T-helper 1 cell treated with Interleukin-12 subunit alpha and Interleukin-12 subunit beta and Interleukin-4 antibody, amounts not matched to agents 30 ng/mL and 1 ng/mL, for 36 hours (primary cell): ENCODE results near the gene ATOSB. TPM values are rescaled to one million over a fixed set of nuclear protein-coding genes. Genes with fewer than 3 reads are reported as not detected.
"Not testable (repeated sequence)": the region's sequence is repeated elsewhere in the genome, so short reads cannot be mapped to it uniquely, and the experiment has no call there.

Experiments
- intact Hi-C: fragments of 100-400 bp; cut with micrococcal nuclease; formaldehyde crosslinking; loops from one replicate; pipeline ENCODE4 v1.15.1; 2024
- total RNA-seq: library from RNA; stranded (reverse); gene quantifications from 2 replicates; pipeline ENCODE4 v1.2.3, GENCODE V29; 2022

ATOSB gene, protein sequence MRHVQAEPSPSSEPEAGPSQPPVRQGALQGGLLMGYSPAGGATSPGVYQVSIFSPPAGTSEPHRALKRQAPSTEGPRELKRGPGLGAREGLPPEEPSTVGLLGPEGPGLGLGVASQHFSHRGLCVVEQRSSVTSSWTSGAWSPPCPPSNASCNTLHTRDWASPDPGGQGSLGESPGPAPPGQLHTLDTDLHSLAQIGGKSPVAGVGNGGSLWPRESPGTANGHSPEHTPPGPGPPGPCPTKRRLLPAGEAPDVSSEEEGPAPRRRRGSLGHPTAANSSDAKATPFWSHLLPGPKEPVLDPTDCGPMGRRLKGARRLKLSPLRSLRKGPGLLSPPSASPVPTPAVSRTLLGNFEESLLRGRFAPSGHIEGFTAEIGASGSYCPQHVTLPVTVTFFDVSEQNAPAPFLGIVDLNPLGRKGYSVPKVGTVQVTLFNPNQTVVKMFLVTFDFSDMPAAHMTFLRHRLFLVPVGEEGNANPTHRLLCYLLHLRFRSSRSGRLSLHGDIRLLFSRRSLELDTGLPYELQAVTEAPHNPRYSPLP
- total RNA-seq = 15.8 and 16.2 TPM in 2 replicates

- intact Hi-C loops = loop anchor here (1.0 to 5.0 kb wide), 20 partner anchors 13 to 1285 kb away; partner anchors contain the start of genes CCDC107, CREB3, DNAI1 and DNAJB5
Observed at GRCh38 chr9:35115680-35116538, at the start of gene ATOSB. Gene ATOSB, minus strand, starts transcription at chr9:35115862. Its CDS starts 7,588 bp downstream, at chr9:35108274.

GRCh38 chr9:35164711-35165110 lies 49.0 kb upstream of the ATOSB start:
- intact Hi-C loops = loop anchor here (5.0 kb wide), 3 partner anchors 92 to 568 kb away; partner anchors contain the start of genes CREB3, TLN1 and VCP

- intact Hi-C loops = loop anchor here (2.0 to 5.0 kb wide), 4 partner anchors 91 to 569 kb away; partner anchors contain the start of genes CREB3, DNAJB5, TLN1 and VCP
Observed at GRCh38 chr9:35163413-35163812, 47.8 kb upstream of the ATOSB start.

GRCh38 chr9:35162605-35163315 lies 47.1 kb upstream of the ATOSB start:
- intact Hi-C loops = loop anchor here (2.0 to 5.0 kb wide), 4 partner anchors 90 to 570 kb away; partner anchors contain the start of genes CREB3, DNAJB5, TLN1 and VCP

DNA sequence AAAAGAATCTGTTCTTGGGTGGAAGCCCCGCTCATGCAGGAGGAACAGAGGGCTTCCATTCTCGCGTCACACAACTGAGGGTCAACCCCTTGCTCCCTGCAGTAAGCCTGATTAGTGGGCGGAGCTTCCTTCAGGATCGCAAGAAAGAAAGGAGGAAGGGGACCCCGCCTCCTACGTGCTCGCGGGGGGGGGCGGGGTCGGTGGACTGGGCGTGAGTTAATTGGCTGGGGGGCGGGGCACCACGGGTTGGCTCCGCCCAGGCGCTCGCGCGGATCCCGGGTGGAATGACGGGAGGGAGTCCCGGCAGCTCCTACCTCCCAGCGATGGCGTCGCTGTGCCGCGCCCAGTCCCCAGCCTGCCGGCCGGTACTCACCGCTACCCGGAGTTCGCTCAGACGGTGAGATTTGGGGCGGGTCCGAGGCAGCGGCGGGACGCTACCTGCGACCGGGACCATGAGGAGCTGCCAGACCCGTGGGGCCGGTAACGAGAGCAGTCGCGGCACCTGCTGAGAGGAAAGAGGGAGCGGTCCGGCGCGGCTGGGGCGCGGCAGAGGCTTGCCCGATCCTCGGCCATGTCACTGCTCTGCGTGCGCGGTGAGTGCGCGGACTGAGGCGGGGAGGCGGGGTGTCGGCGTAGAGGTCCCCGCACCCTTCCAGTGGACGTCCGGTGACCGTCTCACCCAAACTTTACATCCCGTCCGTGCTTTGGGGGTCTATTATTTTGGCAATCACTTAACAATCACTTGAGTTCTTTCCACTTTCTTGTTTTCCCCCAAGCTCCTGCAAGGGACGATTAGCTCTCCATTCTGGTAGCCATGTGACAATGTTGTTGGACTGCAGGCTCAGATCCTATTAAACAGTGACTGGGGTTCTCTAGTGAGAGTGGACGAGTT lies 46.3 kb upstream of the ATOSB start, which contains the start of gene UNC13B:
Gene UNC13B, plus strand, starts transcription at position 297 of the 892 bp plus-strand sequence. Its CDS starts 275 bp downstream, at position 572.
- intact Hi-C loops = loop anchor here (1.0 to 5.0 kb wide), 6 partner anchors 46 to 570 kb away; partner anchors contain the start of genes CREB3, DNAJB5, TLN1 and VCP

DNA sequence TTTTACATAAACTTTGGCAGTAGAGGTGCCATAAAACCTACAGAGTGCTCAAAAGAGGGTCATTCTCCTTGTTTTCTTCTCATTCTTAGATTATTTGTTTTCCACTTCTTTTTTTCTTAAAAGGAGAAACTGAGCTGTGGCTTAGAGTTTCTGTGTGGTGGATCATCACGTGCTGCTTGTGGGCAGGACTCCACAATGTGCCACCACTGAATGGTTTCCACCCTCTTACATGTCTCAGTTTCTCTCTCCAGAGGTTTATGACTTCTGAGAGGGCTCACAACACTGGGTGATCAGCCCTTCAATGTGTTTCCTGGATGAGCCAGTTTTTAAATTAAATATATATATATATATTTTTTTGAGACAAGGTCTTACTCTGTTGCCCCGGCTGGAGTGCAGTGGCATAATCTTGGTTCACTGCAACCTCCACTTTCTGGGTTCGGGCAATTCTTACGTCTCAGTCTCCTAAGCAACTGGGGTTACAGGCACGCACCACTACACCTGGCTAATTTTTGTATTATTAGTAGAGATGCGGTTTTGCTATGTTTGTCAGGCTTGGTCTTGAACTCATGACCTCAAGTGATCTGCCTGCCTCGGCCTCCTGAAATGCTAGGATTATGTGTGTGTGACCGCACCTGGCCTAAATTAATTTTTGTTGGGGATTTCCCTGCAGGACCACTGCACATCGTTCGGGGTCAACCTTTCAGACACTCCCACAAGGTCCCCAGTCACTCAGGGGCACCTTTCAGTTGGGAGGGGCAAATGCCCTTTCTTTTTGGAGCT lies 43.0 kb upstream of the ATOSB start:
- intact Hi-C loops = no loop called here

DNA sequence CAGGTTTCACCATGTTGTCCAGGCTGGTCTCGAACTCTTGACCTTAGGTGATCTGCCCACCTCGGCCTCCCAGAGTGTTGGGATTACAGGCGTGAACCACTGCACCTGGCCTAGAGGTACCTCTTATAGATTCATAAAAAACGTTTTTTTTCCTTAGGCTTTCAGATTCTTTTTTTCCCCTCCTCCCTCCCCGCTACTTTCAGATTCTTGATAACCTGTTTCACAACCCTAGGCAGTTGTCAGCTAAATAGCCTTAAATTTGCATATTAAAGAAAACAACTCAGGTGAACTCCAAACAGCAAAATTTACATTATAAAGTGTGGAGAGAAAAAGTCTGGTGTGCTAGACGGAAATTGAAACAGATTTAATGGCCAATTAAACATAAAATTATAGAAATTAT lies 42.2 kb upstream of the ATOSB start:
- intact Hi-C loops = not testable (repeated sequence)

- intact Hi-C loops = no loop called here
Observed at GRCh38 chr9:35156781-35157180, 41.1 kb upstream of the ATOSB start.

- intact Hi-C loops = no loop called here
Observed at GRCh38 chr9:35152926-35153325, 37.3 kb upstream of the ATOSB start.

DNA sequence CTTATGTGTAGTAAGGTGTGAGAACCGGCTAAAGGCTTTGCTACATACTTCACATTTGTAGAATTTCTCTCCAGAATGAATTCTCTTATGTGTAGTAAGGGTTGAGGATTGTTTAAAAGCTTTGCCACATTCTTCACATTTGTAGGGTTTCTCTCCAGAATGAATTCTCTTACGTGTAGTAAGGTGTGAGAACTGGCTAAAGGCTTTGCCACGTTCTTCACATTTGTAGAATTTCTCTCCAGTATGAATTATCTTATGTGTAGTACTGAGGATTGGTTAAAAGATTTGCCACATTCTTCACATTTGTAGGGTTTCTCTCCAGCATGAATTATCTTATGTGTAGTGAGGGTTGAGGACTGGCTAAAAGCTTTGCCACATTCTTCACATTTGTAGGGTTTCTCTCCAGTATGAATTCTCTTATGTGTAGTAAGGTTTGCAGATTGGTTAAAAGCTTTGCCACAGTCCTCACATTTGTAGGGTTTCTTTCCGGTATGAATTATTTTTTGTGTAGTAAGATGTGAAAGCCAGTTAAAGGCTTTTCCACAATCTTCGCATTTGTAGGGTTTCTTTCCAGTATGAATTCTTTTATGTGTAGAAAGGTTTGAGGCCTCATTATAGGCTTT lies 32.4 kb upstream of the ATOSB start:
- intact Hi-C loops = not testable (repeated sequence)

DNA sequence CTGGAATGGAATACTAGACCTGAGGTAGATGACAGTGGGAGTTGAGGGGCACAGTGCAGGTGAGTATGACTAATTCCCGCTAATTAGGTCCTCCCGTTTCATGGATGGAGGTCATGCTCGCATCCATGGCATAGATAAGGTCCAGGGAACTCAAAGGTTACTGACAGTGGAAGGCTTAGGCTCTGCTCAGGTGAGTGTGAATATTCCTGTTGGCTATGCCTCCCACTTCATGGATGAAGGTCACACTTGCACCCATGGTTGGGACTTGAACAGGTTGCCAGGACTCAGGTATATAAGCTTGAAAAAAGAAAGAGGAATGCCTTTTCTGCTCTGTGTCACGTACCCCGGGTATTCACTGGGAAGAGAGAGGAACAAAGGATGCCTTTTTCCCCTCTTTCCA lies 26.4 kb upstream of the ATOSB start:
- intact Hi-C loops = no loop called here

DNA sequence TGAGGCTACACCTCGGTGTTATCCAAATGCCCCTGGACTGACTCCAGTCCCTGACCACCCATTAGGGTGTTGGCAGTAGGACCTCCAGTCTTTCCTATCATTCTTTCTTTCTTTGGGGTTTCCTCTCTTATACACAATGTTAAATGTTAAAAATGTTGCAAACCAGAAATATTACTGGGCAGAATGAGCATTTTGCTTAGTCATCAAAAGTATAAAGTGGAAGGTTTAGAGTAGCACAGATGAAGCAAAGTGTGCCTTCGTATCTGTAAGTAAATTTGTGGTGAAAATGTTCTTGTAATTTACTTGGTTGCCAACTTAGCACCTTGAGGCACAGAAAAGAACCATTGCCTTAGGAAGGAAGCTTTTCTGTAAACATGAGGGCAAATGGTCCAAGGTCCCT lies 24.4 kb upstream of the ATOSB start:
- intact Hi-C loops = no loop called here

GRCh38 chr9:35136866-35137265 lies 21.2 kb upstream of the ATOSB start:
- intact Hi-C loops = no loop called here

DNA sequence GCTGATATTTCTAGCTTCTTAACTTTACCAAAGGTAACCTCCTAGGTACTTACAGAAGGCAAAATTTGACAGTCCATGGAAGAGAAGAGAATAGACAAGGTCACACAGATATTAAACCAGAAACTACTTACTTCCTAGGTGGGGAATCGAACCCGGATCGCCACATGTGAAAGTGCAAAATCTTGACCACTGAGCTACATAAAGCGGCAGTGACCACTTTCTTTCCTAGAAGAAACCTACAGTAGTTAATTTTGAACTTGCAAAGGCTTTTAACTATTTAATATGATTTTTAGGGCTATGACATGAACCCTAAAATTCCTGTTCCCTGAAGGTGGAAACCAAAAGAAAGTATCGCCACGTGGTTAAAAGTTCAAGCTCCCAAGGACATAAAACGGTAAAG lies 20.3 kb upstream of the ATOSB start:
- intact Hi-C loops = no loop called here

- intact Hi-C loops = no loop called here
Observed at GRCh38 chr9:35134920-35135319, 19.3 kb upstream of the ATOSB start.

DNA sequence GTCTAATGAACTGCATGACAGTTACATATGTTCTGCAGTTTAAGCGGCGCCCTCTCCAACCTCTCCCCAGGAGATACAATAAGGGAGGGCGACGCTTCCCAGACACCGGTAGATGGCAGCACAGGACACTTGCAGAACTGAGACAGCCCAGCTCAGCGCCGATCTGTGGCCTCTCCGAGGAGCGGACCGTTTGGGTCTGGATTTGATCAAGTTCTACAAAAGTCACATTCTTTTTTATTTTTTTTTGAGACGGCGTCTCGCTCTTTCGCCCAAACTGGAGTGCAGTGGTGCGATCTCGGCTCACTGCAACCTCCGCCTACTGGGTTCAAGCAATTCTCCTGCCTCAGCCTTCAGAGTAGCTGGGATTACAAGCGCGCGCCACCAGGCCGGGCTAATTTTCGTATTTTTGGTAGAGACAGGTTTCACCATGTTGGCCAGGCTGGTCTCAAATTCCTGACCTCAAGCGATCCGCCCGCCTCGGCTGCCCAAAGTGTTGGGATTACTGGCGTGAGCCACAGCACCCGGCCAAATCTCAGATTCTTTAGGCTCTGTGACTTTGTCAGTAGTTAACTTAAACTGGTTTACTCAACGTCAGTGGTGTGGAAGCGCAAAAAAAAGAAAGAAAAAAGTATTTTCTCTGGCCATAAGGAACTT lies 1.4 kb upstream of the ATOSB start:
- intact Hi-C loops = loop anchor here (1.0 to 5.0 kb wide), 18 partner anchors 14 to 766 kb away; partner anchors contain the start of genes CCDC107, CREB3, DNAI1 and DNAJB5

GRCh38 chr9:35116539-35116897 lies 856 bp upstream of the ATOSB start:
- intact Hi-C loops = loop anchor here (1.0 to 5.0 kb wide), 17 partner anchors 13 to 766 kb away; partner anchors contain the start of genes CCDC107, CREB3, DNAI1 and DNAJB5
